IMR-90 (cell line): ENCODE measurements around the gene OSBPL1A. TPM values are rescaled to one million over a fixed set of nuclear protein-coding genes. Genes with fewer than 3 reads are reported as not detected.

Experiments
- ATAC-seq: fragments of 200-7000 bp; cut with Tn5 transposase; 2 replicates; pipeline ENCODE4 v1.9.1; 2020; ENCODE audit warnings: low read depth, mild to moderate bottlenecking, moderate library complexity
- BruUV-seq: library from RNA; stranded (reverse); fragments of 400-500 nt; replicated peaks from 2 replicates; lab custom pipeline; 2021; lab: Mats Ljungman, UMichigan
- CTCF ChIA-PET: fragments of 300-600 bp; formaldehyde crosslinking; extraction: SDS; loops from one replicate; lab custom pipeline; 2021; ENCODE audit warnings: antibody characterized with exemption; lab: Yijun Ruan, JAX
- POLR2A ChIA-PET: fragments of 300-600 bp; sonication (Branson Sonifier 250); formaldehyde crosslinking; loops from one replicate; lab custom pipeline; 2022; ENCODE audit warnings: antibody characterized with exemption; ENCODE audit not compliant: unreplicated experiment; lab: Charles Lee
- DNase-seq: peaks from one replicate; pipeline ENCODE4 v3.0.0; 2013
- H2AFZ ChIP-seq: replicated peaks from 2 replicates; pipeline ENCODE3; 2013; ENCODE audit warnings: low read length, mild to moderate bottlenecking; ENCODE audit not compliant: poor library complexity
- H2AK5ac ChIP-seq: 2 replicates; pipeline ENCODE4 v1.6.1; 2013; ENCODE audit warnings: low read depth, low read length, inconsistent platforms
- H2AK9ac ChIP-seq: replicated peaks from 2 replicates; pipeline ENCODE3; 2013; ENCODE audit warnings: mild to moderate bottlenecking, low read depth, low read length, moderate library complexity; ENCODE audit not compliant: poor library complexity
- H2BK120ac ChIP-seq: 2 replicates; pipeline ENCODE4 v1.6.1; 2013; ENCODE audit warnings: low read depth, low read length, inconsistent platforms
- H2BK15ac ChIP-seq: 3 replicates; pipeline ENCODE4 v1.6.1; 2013; ENCODE audit warnings: low read depth, low read length, inconsistent platforms
- H2BK20ac ChIP-seq: 2 replicates; pipeline ENCODE4 v1.6.1; 2013; ENCODE audit warnings: low read depth, mild to moderate bottlenecking, inconsistent platforms, low read length, moderate library complexity
- H2BK5ac ChIP-seq: 2 replicates; pipeline ENCODE4 v1.6.1; 2013; ENCODE audit warnings: mild to moderate bottlenecking, low read depth, low read length, inconsistent platforms; ENCODE audit not compliant: poor library complexity, severe bottlenecking
- H3K14ac ChIP-seq: replicated peaks from 2 replicates; pipeline ENCODE4 v1.6.1; 2013; ENCODE audit warnings: low read depth, low read length, inconsistent platforms
- H3K18ac ChIP-seq: 2 replicates; pipeline ENCODE4 v1.6.1; 2013; ENCODE audit warnings: low read depth, low read length, control low read depth
- H3K23ac ChIP-seq: 2 replicates; pipeline ENCODE4 v1.6.1; 2013; ENCODE audit warnings: low read depth, low read length, inconsistent platforms
- H3K27ac ChIP-seq: 2 replicates; pipeline ENCODE4 v1.5.1; 2013; ENCODE audit warnings: mild to moderate bottlenecking, control low read depth, low read length; ENCODE audit not compliant: insufficient read depth
- H3K27me3 ChIP-seq: 2 replicates; pipeline ENCODE4 v1.6.1; 2013; ENCODE audit warnings: low read length; ENCODE audit not compliant: control insufficient read depth, insufficient read depth
- H3K36me3 ChIP-seq: 2 replicates; pipeline ENCODE4 v1.6.1; 2013; ENCODE audit warnings: low read length, mixed read lengths; ENCODE audit not compliant: control insufficient read depth, insufficient read depth
- H3K4ac ChIP-seq: 2 replicates; pipeline ENCODE4 v1.6.1; 2013; ENCODE audit warnings: low read depth, low read length, inconsistent platforms
- H3K4me1 ChIP-seq: 2 replicates; pipeline ENCODE4 v1.6.1; 2013; ENCODE audit warnings: low read length, mixed read lengths; ENCODE audit not compliant: control insufficient read depth, insufficient read depth
- H3K4me2 ChIP-seq: 2 replicates; pipeline ENCODE4 v1.6.1; 2013; ENCODE audit warnings: low read depth, mild to moderate bottlenecking, control low read depth, low read length, moderate library complexity
- H3K4me3 ChIP-seq: 2 replicates; pipeline ENCODE4 v1.5.1; 2013; ENCODE audit warnings: low read depth, mild to moderate bottlenecking, control low read depth, low read length, moderate library complexity; ENCODE audit not compliant: insufficient read depth
- H3K56ac ChIP-seq: 2 replicates; pipeline ENCODE4 v1.6.1; 2013; ENCODE audit warnings: low read length, inconsistent platforms; ENCODE audit not compliant: insufficient read depth; ENCODE audit errors: extremely low read depth
- H3K79me1 ChIP-seq, 2 experiments: 2 replicates each; pipeline ENCODE4 v1.6.1; 2013; ENCODE audit warnings: low read length in 2 of 2, inconsistent platforms in 1 of 2, low read depth in 1 of 2
- H3K9ac ChIP-seq: 2 replicates; pipeline ENCODE4 v1.6.1; 2013; ENCODE audit warnings: low read depth, low read length, control low read depth
- H3K9me1 ChIP-seq: 2 replicates; pipeline ENCODE4 v1.6.1; 2013; ENCODE audit warnings: low read length, inconsistent platforms; ENCODE audit not compliant: insufficient read depth
- H3K9me3 ChIP-seq: 2 replicates; pipeline ENCODE4 v1.6.1; 2013; ENCODE audit warnings: low read length; ENCODE audit not compliant: control insufficient read depth, insufficient read depth
- H4K20me1 ChIP-seq: 2 replicates; pipeline ENCODE4 v1.6.1; 2013; ENCODE audit warnings: low read length, inconsistent platforms; ENCODE audit not compliant: insufficient read depth
- H4K5ac ChIP-seq: 2 replicates; pipeline ENCODE4 v1.6.1; 2013; ENCODE audit warnings: mild to moderate bottlenecking, low read depth, low read length, control low read depth
- H4K8ac ChIP-seq, 2 experiments: 2 replicates each; pipeline ENCODE4 v1.6.1; 2013; ENCODE audit warnings: low read depth in 2 of 2, low read length in 2 of 2, control low read depth in 1 of 2, inconsistent platforms in 1 of 2
- H4K91ac ChIP-seq: 2 replicates; pipeline ENCODE4 v1.6.1; 2013; ENCODE audit warnings: low read depth, low read length, inconsistent platforms; ENCODE audit not compliant: insufficient read depth
- BHLHE40 ChIP-seq: fragments of 150-350 bp; IDR thresholded peaks from 2 replicates; pipeline ENCODE4 v1.6.1; 2016; ENCODE audit warnings: mild to moderate bottlenecking, low read depth, low read length
- CEBPB ChIP-seq: IDR thresholded peaks from 2 replicates; pipeline ENCODE4 v1.6.1; 2012; ENCODE audit warnings: low read depth, low read length, improper control_type of control experiment
- CHD1 ChIP-seq: IDR thresholded peaks from 2 replicates; pipeline ENCODE4 v1.6.1; 2012; ENCODE audit warnings: low read depth, low read length, improper control_type of control experiment
- FOS ChIP-seq: fragments of 150-350 bp; IDR thresholded peaks from 2 replicates; pipeline ENCODE4 v1.6.1; 2016; ENCODE audit warnings: low read depth, low read length
- MAFK ChIP-seq: IDR thresholded peaks from 2 replicates; pipeline ENCODE4 v1.6.1; 2012; ENCODE audit warnings: low read depth, low read length, improper control_type of control experiment
- MAZ ChIP-seq: IDR thresholded peaks from 2 replicates; pipeline ENCODE4 v1.6.1; 2012; ENCODE audit warnings: low read depth, mild to moderate bottlenecking, low read length, improper control_type of control experiment, moderate library complexity, borderline replicate concordance
- NFE2L2 ChIP-seq: fragments of 150-350 bp; IDR thresholded peaks from 2 replicates; pipeline ENCODE4 v1.6.1; 2016; ENCODE audit warnings: low read depth, mild to moderate bottlenecking, low read length
- POLR2A ChIP-seq: IDR thresholded peaks from 2 replicates; pipeline ENCODE4 v1.6.1; 2012; ENCODE audit warnings: mild to moderate bottlenecking, low read depth, low read length
- RAD21 ChIP-seq: IDR thresholded peaks from 2 replicates; pipeline ENCODE4 v1.6.1; 2012; ENCODE audit warnings: low read length, improper control_type of control experiment
- RCOR1 ChIP-seq: IDR thresholded peaks from 2 replicates; pipeline ENCODE4 v1.6.1; 2012; ENCODE audit warnings: mild to moderate bottlenecking, low read length, improper control_type of control experiment; ENCODE audit not compliant: insufficient replicate concordance
- SMC3 ChIP-seq: fragments of 150-350 bp; IDR thresholded peaks from 2 replicates; pipeline ENCODE4 v1.6.1; 2016; ENCODE audit warnings: low read depth, mild to moderate bottlenecking, antibody characterized with exemption, low read length, moderate library complexity
- WGBS, 2 experiments: methylation state at CpG; one replicate each; pipeline versions ENCODE4 v1.1.5 to v1.1.7; 2013; ENCODE audit warnings: missing lambda C conversion rate in 2 of 2; ENCODE audit not compliant: insufficient read length in 1 of 2; ENCODE audit errors: extremely low coverage in 2 of 2; 5-methylcytosine and 5-hydroxymethylcytosine counted together
- dilution Hi-C: fragments of 300-500 bp; cut with HindIII; formaldehyde crosslinking; loops from one replicate; pipeline ENCODE4 v1.14.3; 2018; ENCODE audit warnings: low sequenced_read_pairs; ENCODE audit not compliant: unreplicated experiment
- in situ Hi-C: fragments of 300-500 bp; cut with MboI; formaldehyde crosslinking; loops from 3 replicates; pipeline ENCODE4 v1.14.3; 2019; ENCODE audit warnings: low sequenced_read_pairs, inconsistent platforms, mixed read lengths
- intact Hi-C: fragments of 100-400 bp; cut with micrococcal nuclease; formaldehyde crosslinking; loops from 2 replicates; pipeline ENCODE4 v1.10.0; 2022
- polyA plus RNA-seq, 3 experiments: library from polyadenylated mRNA; depleted of rRNA; stranded (reverse); fragments of >200 nt; gene quantifications; 2 replicates each; pipeline ENCODE4 v1.2.3, GENCODE V29; 2012; ENCODE audit warnings: low replicate concordance in 1 of 3
- total RNA-seq: library from RNA; depleted of rRNA; stranded (reverse); fragments of >200 nt; gene quantifications from 2 replicates; pipeline ENCODE4 v1.2.3, GENCODE V29; 2012
- TF ChIP-seq, protein P1 (sequence below): conservative IDR thresholded peaks from 2 replicates; pipeline ENCODE4 v1.5.1; 2012; ENCODE audit warnings: mild to moderate bottlenecking, low read depth, low read length, improper control_type of control experiment
- TF ChIP-seq, protein P2 (sequence below): fragments of 150-350 bp; IDR thresholded peaks from 2 replicates; pipeline ENCODE4 v1.6.1; 2016; ENCODE audit warnings: low read depth, mild to moderate bottlenecking, low read length, moderate library complexity, borderline replicate concordance
- TF ChIP-seq, protein P3 (sequence below): fragments of 150-350 bp; IDR thresholded peaks from 2 replicates; pipeline ENCODE4 v1.6.1; 2017; ENCODE audit warnings: mild to moderate bottlenecking, antibody characterized with exemption, low read length, low read depth

OSBPL1A gene
- total and polyA plus RNA-seq, 2 of the 4 experiments (the other 2 are of a cell fraction): 29.4 to 70.4 TPM

DNA sequence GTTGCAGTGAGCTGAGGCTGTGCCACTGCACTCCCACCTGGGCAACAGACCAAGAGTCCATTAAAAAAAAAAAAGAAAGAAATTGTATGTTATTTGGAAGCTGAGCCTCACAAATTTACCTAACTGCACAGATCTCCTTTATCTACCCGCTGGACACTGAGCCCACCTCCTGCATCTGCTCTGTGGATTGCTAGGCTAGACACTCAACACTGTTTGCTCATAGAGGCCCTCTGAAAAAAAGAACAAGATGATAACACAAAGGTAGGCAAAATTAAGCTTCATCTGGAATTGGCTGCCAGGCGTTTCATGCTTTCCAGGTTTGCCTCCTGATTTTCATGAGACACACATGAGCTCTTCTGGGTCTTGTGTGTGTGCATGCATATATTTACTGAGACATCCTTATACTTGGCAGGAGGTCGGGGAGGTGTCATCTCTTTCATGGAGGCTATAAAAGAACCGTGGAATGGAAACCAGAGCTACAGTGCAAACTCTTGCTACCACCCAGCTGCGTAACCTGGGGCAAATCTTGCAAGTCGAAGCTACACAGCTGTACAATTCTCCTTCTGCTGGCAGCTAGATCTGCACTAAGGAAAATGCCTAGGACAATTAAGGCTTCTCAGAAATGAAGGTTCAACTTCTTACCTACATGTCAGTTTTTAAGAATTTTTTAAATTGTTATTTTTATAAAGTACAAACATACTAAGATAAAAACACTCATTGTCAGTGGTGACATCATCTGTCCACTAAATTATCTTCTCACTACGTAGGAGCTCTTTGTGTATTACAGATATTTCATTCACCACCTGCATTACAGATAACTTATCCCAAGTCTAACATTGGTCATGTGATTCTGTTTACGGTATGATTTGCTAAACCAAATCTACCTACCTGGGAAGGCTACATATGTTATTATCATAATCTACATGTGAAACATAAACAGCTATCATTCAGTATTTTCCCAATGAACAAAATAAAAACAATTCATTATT lies 195.6 kb downstream of the OSBPL1A start:
- H3K27ac ChIP-seq: no peak overlapping the region
- no peak overlapping the region for H3K9ac ChIP-seq
- CTCF ChIA-PET: no interaction called here
- H3K36me3 ChIP-seq: no peaks in the 10 kb centered on the region
- no peak overlapping the region for H4K5ac ChIP-seq
- H3K23ac ChIP-seq: no peak overlapping the region
- BruUV-seq: no TSS peak
- ATAC-seq (no peak), DNase-seq (no peak)
- H3K4me3 ChIP-seq: no peak overlapping the region
- no peak overlapping the region for H2AFZ ChIP-seq
- no peak overlapping the region for H2BK5ac ChIP-seq
- peaks cover 7% of the 10 kb centered on the region for H3K9me1 ChIP-seq
- H3K9me3 ChIP-seq: no peaks in the 10 kb centered on the region
- H3K79me1 ChIP-seq: peaks cover 6 to 23% of the 10 kb centered on the region in 2 experiments; a peak in 3 of 4 replicates
- H2BK120ac ChIP-seq: no peak overlapping the region
- H4K91ac ChIP-seq: no peak overlapping the region
- no peak overlapping the region for H4K8ac ChIP-seq
- no peak overlapping the region for H3K4me2 ChIP-seq
- in situ Hi-C loops: no loop called here
- intact Hi-C loops: no loop called here
- H3K4ac ChIP-seq: no peak overlapping the region
- no peak overlapping the region for H3K14ac ChIP-seq
- H2AK5ac ChIP-seq: no peak overlapping the region
- peaks cover 6% of the 10 kb centered on the region for H4K20me1 ChIP-seq
- no peak overlapping the region for H2BK20ac ChIP-seq
- no CpG with 5 or more reads among the region's 8 CpGs for WGBS, 2 experiments
- no peak overlapping the region for H2BK15ac ChIP-seq
- H3K18ac ChIP-seq: no peak overlapping the region
- dilution Hi-C loops: no loop called here
- no peak overlapping the region for H3K56ac ChIP-seq
- no peak overlapping the region for H2AK9ac ChIP-seq
- H3K4me1 ChIP-seq: peaks cover 5% of the 10 kb centered on the region
- no peaks in the 10 kb centered on the region for H3K27me3 ChIP-seq
- POLR2A ChIA-PET: interaction anchor here (0.6 kb wide), 1 partner anchor 285 kb away, joined by 3 read pairs; no protein-coding TSS in a partner anchor
- TF ChIP-seq BHLHE40: no peak
- no peak for TF ChIP-seq CHD1
- no peak for TF ChIP-seq POLR2A
- TF ChIP-seq RAD21: no peak
- TF ChIP-seq NFE2L2: no peak
- TF ChIP-seq, protein P1, sequence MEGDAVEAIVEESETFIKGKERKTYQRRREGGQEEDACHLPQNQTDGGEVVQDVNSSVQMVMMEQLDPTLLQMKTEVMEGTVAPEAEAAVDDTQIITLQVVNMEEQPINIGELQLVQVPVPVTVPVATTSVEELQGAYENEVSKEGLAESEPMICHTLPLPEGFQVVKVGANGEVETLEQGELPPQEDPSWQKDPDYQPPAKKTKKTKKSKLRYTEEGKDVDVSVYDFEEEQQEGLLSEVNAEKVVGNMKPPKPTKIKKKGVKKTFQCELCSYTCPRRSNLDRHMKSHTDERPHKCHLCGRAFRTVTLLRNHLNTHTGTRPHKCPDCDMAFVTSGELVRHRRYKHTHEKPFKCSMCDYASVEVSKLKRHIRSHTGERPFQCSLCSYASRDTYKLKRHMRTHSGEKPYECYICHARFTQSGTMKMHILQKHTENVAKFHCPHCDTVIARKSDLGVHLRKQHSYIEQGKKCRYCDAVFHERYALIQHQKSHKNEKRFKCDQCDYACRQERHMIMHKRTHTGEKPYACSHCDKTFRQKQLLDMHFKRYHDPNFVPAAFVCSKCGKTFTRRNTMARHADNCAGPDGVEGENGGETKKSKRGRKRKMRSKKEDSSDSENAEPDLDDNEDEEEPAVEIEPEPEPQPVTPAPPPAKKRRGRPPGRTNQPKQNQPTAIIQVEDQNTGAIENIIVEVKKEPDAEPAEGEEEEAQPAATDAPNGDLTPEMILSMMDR: no peak
- TF ChIP-seq CEBPB: no peak
- no peak for TF ChIP-seq RCOR1
- TF ChIP-seq, protein P2, sequence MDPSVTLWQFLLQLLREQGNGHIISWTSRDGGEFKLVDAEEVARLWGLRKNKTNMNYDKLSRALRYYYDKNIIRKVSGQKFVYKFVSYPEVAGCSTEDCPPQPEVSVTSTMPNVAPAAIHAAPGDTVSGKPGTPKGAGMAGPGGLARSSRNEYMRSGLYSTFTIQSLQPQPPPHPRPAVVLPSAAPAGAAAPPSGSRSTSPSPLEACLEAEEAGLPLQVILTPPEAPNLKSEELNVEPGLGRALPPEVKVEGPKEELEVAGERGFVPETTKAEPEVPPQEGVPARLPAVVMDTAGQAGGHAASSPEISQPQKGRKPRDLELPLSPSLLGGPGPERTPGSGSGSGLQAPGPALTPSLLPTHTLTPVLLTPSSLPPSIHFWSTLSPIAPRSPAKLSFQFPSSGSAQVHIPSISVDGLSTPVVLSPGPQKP: no peak
- TF ChIP-seq, protein P3, sequence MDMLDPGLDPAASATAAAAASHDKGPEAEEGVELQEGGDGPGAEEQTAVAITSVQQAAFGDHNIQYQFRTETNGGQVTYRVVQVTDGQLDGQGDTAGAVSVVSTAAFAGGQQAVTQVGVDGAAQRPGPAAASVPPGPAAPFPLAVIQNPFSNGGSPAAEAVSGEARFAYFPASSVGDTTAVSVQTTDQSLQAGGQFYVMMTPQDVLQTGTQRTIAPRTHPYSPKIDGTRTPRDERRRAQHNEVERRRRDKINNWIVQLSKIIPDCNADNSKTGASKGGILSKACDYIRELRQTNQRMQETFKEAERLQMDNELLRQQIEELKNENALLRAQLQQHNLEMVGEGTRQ: no peak
- TF ChIP-seq MAZ: no peak
- TF ChIP-seq FOS: no peak
- no peak for TF ChIP-seq MAFK
- no peak for TF ChIP-seq SMC3
